Activated naive CD4-positive, alpha-beta T cell treated with anti-CD3 and anti-CD28 coated beads for 36 hours (primary cell): Measurements from ENCODE around the gene CDX2. TPM values are rescaled to one million over a fixed set of nuclear protein-coding genes. Genes with fewer than 3 reads are reported as not detected.

Source experiments
- CTCF ChIA-PET: fragments of 350-600 bp; sonication (Branson Sonifier 250); formaldehyde crosslinking; loops from one replicate; lab custom pipeline; 2021; ENCODE audit warnings: antibody characterized with exemption; lab: Charles Lee
- DNase-seq: peaks from one replicate; pipeline ENCODE4 v3.0.0-alpha.2; 2020
- H3K27ac Mint-ChIP-seq: one replicate; pipeline ENCODE4 v1.8.0; 2021; ENCODE audit warnings: mild to moderate bottlenecking, mixed read lengths
- H3K27me3 Mint-ChIP-seq: one replicate; pipeline ENCODE4 v1.8.0; 2021; ENCODE audit warnings: low read depth, mixed read lengths
- H3K36me3 Mint-ChIP-seq: one replicate; pipeline ENCODE4 v1.8.0; 2021; ENCODE audit warnings: low read depth, mixed read lengths
- H3K4me1 Mint-ChIP-seq: one replicate; pipeline ENCODE4 v1.8.0; 2021; ENCODE audit warnings: low read depth, mixed read lengths
- H3K4me3 Mint-ChIP-seq: one replicate; pipeline ENCODE4 v1.8.0; 2021; ENCODE audit warnings: mild to moderate bottlenecking, moderate library complexity, mixed read lengths
- H3K9me3 Mint-ChIP-seq: one replicate; pipeline ENCODE4 v1.8.0; 2021; ENCODE audit warnings: mixed read lengths
- intact Hi-C: fragments of 100-400 bp; cut with micrococcal nuclease; formaldehyde crosslinking; loops from one replicate; pipeline ENCODE4 v1.15.1; 2023
- total RNA-seq, 2 experiments: library from RNA; stranded (reverse); gene quantifications; one replicate each; pipeline ENCODE4 v1.2.3, GENCODE V29; 2021

CDX2 gene
- total RNA-seq, 2 experiments from 2014 or later = not detected

DNA sequence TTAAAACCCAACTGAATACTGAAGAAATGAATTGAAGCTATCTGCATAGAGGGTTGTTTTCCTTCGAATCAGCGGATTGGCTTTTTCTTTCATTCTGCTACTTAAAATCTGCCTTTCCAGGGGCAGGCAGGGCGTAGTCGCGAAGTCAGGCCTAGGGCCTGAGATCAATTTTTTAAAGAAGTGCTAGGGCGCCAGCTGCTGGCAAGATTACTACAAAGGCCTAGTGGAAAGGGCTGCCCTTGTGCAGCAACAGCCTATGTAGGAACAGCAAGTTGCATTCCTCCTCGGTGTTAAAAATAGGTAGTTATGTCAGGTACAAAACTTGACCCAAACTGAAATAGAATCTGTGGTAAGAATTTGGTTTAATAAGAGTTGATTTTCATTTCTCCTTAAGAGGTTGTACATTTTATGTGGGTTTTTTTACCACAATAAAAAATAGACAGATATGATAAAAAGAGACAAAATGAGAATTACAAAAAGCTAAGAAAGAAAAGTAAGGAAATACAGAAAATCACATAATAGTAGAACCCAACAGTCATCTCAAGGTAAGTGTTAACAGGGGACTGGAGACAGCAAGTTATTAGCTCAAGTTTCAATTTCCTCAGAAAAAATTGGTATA, 28.9 kb upstream of the CDX2 start:
- peak; percentile 71 for DNase-seq
- CTCF ChIA-PET = interaction anchor here (0.6 to 2.0 kb wide), 7 partner anchors 16 to 626 kb away, joined by 3 to 9 read pairs (median 4); no protein-coding TSS in a partner anchor
- intact Hi-C loops = no loop called here
- Mint-ChIP-seq H3K4me3 (no peak overlapping the region), H3K27me3 (no peaks in the 10 kb centered on the region), H3K4me1 (peaks cover 3% of the 10 kb centered on the region), H3K27ac (no peak overlapping the region), H3K9me3 (no peaks in the 10 kb centered on the region), H3K36me3 (no peaks in the 10 kb centered on the region)

GRCh38 chr13:27991881-27992280, 22.8 kb upstream of the CDX2 start:
- peaks cover 7% of the 10 kb centered on the region for H3K27me3 Mint-ChIP-seq
- no peak for DNase-seq
- no peaks in the 10 kb centered on the region for H3K4me1 Mint-ChIP-seq
- no peaks in the 10 kb centered on the region for H3K9me3 Mint-ChIP-seq
- H3K4me3 Mint-ChIP-seq = no peak overlapping the region
- CTCF ChIA-PET = interaction anchor here (0.6 kb wide), 1 partner anchor 161 kb away, joined by 3 read pairs; no protein-coding TSS in a partner anchor
- no peaks in the 10 kb centered on the region for H3K36me3 Mint-ChIP-seq
- H3K27ac Mint-ChIP-seq = no peak overlapping the region
- intact Hi-C loops = no loop called here

GRCh38 chr13:27988520-27988919, 19.4 kb upstream of the CDX2 start, which contains the start of gene URAD:
URAD (minus strand) TSS chr13:27988693; CDS start chr13:27988637, 56 bp downstream.
- Mint-ChIP-seq H3K4me3 (no peak within 1 kb of the TSS), H3K9me3 (no peaks in the 10 kb centered on the region), H3K27ac (no peak within 1 kb of the TSS), H3K4me1 (no peaks in the 10 kb centered on the region), H3K36me3 (no peaks in the 10 kb centered on the region), H3K27me3 (peaks cover 15% of the 10 kb centered on the region)
- DNase-seq = no peak
- intact Hi-C loops = loop anchor here (10.0 kb wide), 1 partner anchor 1004 kb away; no protein-coding TSS in a partner anchor
- CTCF ChIA-PET = interaction anchor here (0.8 kb wide), 1 partner anchor 10 kb away, joined by 3 read pairs; no protein-coding TSS in a partner anchor

GRCh38 chr13:27985600-27985999, 16.5 kb upstream of the CDX2 start:
- no peak for DNase-seq
- CTCF ChIA-PET = interaction anchor here (1.2 to 12.5 kb wide), 6 partner anchors 8 to 623 kb away, joined by 3 to 189 read pairs (median 7); no protein-coding TSS in a partner anchor
- Mint-ChIP-seq H3K4me3 (no peak overlapping the region), H3K27me3 (peaks cover 38% of the 10 kb centered on the region), H3K4me1 (no peaks in the 10 kb centered on the region), H3K27ac (no peak overlapping the region), H3K9me3 (no peaks in the 10 kb centered on the region), H3K36me3 (no peaks in the 10 kb centered on the region)
- intact Hi-C loops = loop anchor here (10.0 kb wide), 1 partner anchor 1001 kb away; no protein-coding TSS in a partner anchor

DNA sequence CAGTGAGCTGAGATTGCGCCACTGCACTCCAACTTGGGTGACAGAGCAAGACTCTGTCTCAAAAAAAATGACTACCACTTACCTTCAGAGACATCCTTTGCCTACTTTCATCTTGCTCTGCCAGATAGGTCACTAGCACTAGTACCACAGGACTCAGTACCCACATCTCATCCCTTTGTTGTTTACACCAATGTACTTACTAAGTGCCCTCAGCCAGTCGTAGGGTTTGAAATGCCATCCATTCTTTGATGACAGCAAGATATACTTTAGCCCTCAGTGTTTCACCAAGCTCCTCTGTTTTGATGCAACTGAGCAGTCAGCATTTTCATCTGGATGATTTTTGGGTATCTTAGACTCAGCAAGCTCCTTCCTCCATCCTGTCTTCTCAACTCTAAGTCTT, 13.2 kb upstream of the CDX2 start:
- Mint-ChIP-seq H3K4me3 (no peak overlapping the region), H3K27ac (no peak overlapping the region), H3K9me3 (no peaks in the 10 kb centered on the region), H3K27me3 (peaks cover 56% of the 10 kb centered on the region), H3K4me1 (peaks cover 19% of the 10 kb centered on the region), H3K36me3 (no peaks in the 10 kb centered on the region)
- DNase-seq = no peak
- intact Hi-C loops = loop anchor here (10.0 kb wide), 1 partner anchor 998 kb away; no protein-coding TSS in a partner anchor
- CTCF ChIA-PET = interaction anchor here (0.6 to 12.5 kb wide), 10 partner anchors 16 to 607 kb away, joined by 3 to 189 read pairs (median 4); no protein-coding TSS in a partner anchor

GRCh38 chr13:27981006-27981708, 12.0 kb upstream of the CDX2 start:
- Mint-ChIP-seq H3K36me3 (no peaks in the 10 kb centered on the region), H3K4me1 (peaks cover 19% of the 10 kb centered on the region), H3K9me3 (no peaks in the 10 kb centered on the region), H3K27ac (no peak overlapping the region), H3K4me3 (no peak overlapping the region), H3K27me3 (peaks cover 60% of the 10 kb centered on the region)
- no peak for DNase-seq
- CTCF ChIA-PET = interaction anchor here (0.6 to 12.5 kb wide), 4 partner anchors 22 to 974 kb away, joined by 3 to 189 read pairs (median 3); no protein-coding TSS in a partner anchor
- intact Hi-C loops = loop anchor here (10.0 kb wide), 1 partner anchor 996 kb away; no protein-coding TSS in a partner anchor

- intact Hi-C loops = loop anchor here (10.0 kb wide), 1 partner anchor 996 kb away; no protein-coding TSS in a partner anchor
- Mint-ChIP-seq H3K27me3 (peaks cover 66% of the 10 kb centered on the region), H3K4me3 (no peak overlapping the region), H3K9me3 (no peaks in the 10 kb centered on the region), H3K36me3 (no peaks in the 10 kb centered on the region), H3K4me1 (peaks cover 24% of the 10 kb centered on the region), H3K27ac (no peak overlapping the region)
- no peak for DNase-seq
- CTCF ChIA-PET = interaction anchor here (0.6 to 12.5 kb wide), 4 partner anchors 21 to 973 kb away, joined by 3 to 189 read pairs (median 3); no protein-coding TSS in a partner anchor
These were observed 11.3 kb upstream of the CDX2 start for GRCh38 chr13:27980280-27980998.

GRCh38 chr13:27979765-27980279, 10.7 kb upstream of the CDX2 start:
- intact Hi-C loops = loop anchor here (10.0 kb wide), 1 partner anchor 995 kb away; no protein-coding TSS in a partner anchor
- peaks cover 72% of the 10 kb centered on the region for H3K27me3 Mint-ChIP-seq
- CTCF ChIA-PET = interaction anchor here (1.6 to 12.5 kb wide), 2 partner anchors 21 to 151 kb away, joined by 3 to 189 read pairs; no protein-coding TSS in a partner anchor
- no peak overlapping the region for H3K27ac Mint-ChIP-seq
- no peak for DNase-seq
- no peak overlapping the region for H3K4me3 Mint-ChIP-seq
- H3K9me3 Mint-ChIP-seq = no peaks in the 10 kb centered on the region
- H3K36me3 Mint-ChIP-seq = no peaks in the 10 kb centered on the region
- peaks cover 27% of the 10 kb centered on the region for H3K4me1 Mint-ChIP-seq

DNA sequence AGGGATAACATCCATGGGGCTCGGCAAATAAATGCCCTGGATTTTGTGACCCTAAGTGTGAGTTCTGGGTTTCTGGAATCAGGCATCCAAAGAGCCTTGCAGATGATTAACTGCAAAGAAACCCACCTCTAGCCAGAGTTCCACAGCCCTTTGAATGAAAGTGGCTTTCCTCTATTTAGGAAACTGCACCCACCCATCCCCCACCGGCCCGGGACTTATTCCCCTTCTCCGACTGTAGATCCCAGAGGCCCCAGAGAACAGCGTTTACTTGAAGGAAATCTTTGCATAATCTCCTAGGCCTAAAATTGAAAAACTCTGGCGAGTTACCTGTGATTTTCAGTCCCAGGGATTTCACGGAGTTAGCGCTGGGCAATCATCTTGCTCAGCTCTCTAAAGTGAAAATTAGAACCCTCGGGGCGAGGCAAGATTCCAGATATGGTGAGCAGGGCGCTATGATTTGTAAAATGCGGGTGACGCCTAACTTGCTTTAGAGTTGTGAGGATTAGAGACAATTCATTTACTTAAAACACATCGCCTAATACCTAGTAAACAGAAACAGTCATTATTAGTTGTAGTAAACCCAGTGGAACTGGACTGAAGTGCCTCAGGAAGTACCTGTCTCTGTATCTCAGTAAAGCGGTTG, 10.0 kb upstream of the CDX2 start:
- H3K9me3 Mint-ChIP-seq = no peaks in the 10 kb centered on the region
- DNase-seq = no peak
- H3K36me3 Mint-ChIP-seq = no peaks in the 10 kb centered on the region
- no peak overlapping the region for H3K27ac Mint-ChIP-seq
- H3K4me1 Mint-ChIP-seq = peaks cover 27% of the 10 kb centered on the region
- intact Hi-C loops = no loop called here
- H3K4me3 Mint-ChIP-seq = no peak overlapping the region
- CTCF ChIA-PET = interaction anchor here (1.0 to 12.5 kb wide), 2 partner anchors 9 to 151 kb away, joined by 3 to 189 read pairs; no protein-coding TSS in a partner anchor
- peaks cover 76% of the 10 kb centered on the region for H3K27me3 Mint-ChIP-seq

GRCh38 chr13:27978301-27978968, 9.3 kb upstream of the CDX2 start:
- H3K27ac Mint-ChIP-seq = no peak overlapping the region
- intact Hi-C loops = no loop called here
- peaks cover 77% of the 10 kb centered on the region for H3K27me3 Mint-ChIP-seq
- peaks cover 27% of the 10 kb centered on the region for H3K4me1 Mint-ChIP-seq
- no peaks in the 10 kb centered on the region for H3K36me3 Mint-ChIP-seq
- no peak overlapping the region for H3K4me3 Mint-ChIP-seq
- CTCF ChIA-PET = interaction anchor here (1.0 to 12.5 kb wide), 2 partner anchors 10 to 150 kb away, joined by 3 to 189 read pairs; no protein-coding TSS in a partner anchor
- no peak for DNase-seq
- no peaks in the 10 kb centered on the region for H3K9me3 Mint-ChIP-seq
